Measurements from ENCODE around the gene B9D1.

Gene B9D1

GRCh38 chr17:19375732-19376131 lies 13.2 kb upstream of the B9D1 start:
- no peak for DNase-seq

GRCh38 chr17:19374136-19374535 lies 11.6 kb upstream of the B9D1 start:
- no peak for DNase-seq

DNA sequence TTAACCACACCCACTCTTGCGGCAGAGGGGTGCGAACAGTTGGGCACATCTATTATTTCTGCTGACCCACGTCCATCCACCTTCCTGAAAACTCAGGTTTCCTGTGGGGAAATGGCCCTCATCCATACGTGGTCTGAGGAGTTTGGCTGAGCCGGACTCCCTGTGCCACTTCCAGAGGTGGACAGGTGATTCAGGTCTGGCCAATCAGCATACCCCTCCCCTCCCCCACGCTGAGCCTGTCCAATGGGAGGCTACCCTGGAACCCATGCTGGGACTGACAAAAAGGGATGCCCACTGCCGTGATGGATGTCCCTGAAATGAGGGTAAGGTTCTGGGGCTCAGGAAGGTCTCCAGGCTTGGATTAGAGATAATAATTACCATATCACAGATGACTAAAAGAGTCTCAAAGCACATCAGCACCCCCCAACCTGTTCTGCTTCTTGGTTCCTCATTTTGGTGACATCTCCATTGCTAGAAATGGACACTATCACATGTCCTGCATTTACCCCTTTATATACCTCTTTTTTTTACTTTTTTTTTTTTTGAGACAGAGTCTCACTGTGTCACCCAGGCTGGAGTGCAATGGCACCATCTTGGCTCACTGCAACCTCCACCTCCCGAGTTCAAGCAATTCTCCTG lies 10.5 kb upstream of the B9D1 start:
- DNase-seq: no peak

GRCh38 chr17:19372439-19372838 lies 9.9 kb upstream of the B9D1 start:
- DNase-seq: no peak

- no peak for DNase-seq
These were observed 9.5 kb upstream of the B9D1 start for GRCh38 chr17:19372011-19372370.

GRCh38 chr17:19371259-19372010 lies 8.9 kb upstream of the B9D1 start:
- DNase-seq: no peak

DNA sequence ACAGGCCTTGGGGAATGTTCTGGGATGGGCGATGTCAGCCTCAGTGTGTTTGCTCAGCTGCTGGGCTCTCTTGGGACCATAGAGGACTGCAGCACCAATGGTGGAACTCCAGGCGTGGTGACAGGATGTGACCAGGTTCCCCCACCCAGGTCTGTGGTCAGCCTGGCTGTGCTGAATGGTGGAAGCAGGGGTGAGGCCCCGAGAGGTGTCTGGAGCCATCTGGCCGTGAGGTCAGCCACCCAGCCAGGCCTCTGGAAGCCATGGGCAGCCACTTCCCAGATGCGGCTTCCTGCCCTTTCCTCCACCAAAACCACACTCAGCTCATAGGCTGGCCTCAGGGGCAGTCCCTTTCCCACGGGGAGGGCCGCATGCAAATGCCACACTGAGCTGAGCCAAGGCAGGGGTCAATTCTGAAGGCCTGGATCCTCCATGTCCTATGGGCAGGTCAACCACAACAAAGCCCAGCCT lies 8.0 kb upstream of the B9D1 start:
- no peak for DNase-seq

GRCh38 chr17:19369846-19370492 lies 7.4 kb upstream of the B9D1 start:
- no peak for DNase-seq

GRCh38 chr17:19369107-19369778 lies 6.7 kb upstream of the B9D1 start:
- DNase-seq: no peak

GRCh38 chr17:19368229-19368628 lies 5.7 kb upstream of the B9D1 start:
- DNase-seq: no peak

DNA sequence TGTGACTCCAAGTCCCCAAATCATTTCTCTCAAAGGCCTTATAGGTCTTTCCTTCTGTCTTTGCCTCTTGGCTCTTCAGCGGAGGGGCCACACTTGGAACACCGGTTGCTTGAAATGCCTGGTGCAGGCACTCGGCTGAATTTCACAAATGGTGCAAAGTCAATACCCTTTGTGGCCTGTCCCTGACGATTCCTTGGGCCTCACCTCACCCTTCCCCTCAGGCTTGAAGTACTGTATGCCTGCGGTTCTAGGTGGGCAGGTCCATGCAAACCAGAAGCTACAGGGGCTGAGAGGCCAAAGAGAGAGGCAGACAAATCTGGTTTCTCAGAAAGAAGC lies 4.1 kb upstream of the B9D1 start:
- DNase-seq: no peak

DNA sequence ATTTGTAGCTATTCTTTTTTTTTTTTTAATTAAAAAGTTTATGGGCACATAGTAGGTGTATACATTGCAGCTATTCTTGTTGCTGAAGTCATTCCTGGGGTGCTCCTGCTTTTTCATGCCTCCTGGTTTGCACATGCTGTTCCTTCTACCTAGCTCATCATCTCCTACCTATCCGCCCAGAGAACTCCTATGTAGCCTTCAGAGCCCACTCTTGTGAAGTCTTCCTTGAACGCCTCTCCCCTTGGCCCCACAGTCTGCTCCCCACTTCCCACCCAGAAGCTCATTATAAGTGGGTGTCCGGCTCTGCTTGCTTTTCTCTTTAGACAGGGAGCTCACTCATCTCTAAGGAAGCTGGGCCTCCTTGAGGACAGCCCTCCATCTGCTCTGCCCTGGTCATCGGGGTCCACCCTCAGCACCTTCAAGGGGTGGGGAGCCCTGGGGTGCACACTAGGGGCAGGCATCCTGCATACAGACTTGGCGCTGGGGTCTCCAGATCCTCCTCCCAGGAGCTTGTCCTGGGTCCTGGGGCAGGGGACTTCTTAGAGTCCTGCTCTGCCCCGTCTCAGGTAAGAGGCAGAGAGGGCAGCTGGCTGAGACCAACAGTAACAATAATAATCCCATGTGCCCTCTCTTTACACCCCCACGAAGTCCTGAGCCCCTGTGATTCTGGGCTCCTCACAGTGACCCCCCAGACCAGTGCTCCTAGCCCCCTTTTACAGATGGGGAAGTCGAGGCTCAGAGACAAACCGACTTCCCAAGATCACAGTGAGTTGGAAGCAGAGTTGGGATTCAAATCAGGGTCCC lies 3.5 kb upstream of the B9D1 start:
- DNase-seq: no peak

DNA sequence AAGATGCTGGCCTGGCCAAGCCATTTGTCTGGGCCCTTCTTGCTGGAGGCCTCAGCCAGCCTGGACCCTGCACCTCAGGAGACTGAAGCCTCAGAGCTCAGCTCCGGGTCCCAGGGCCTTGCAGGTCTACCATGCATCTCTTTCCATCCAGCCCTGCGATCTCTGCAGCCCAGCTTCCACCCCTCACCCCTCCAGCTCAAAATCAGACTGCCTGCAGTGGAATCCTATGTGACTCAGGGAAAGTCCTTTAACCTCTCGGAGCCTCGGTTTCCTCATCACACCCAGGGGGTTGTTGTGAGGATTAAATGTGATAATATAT lies 2.9 kb upstream of the B9D1 start:
- DNase-seq: no peak

- DNase-seq: no peak
These were observed 2.4 kb upstream of the B9D1 start for GRCh38 chr17:19364699-19365498.

DNA sequence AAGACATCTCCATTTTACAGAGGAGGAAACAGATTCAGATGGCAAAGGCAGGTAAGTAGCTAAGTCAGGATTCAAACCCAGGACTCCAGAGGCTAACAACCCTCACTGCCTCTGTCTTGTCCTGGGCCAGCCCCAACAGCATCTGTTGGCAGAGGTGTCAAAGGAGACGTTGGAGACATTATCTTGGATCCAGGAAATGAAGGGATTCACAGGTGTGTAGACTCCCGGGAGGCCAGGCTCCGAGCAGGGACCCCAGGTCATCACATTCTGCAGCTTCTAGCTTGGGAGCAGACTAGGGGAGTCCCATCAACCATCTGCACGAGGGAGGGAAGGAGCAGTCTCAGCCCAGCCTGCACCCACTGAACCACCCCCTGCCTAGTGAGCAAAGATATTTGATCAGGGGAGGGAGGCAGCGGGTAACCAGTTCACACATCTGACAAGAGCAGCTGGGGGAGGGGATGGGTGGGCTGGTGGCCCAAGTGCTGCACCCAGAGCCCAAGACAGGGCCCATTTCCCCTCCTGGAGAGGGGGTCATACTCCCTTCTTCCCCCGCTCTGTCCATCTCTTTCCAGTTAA lies 1.0 kb upstream of the B9D1 start:
- no peak for DNase-seq

DNA sequence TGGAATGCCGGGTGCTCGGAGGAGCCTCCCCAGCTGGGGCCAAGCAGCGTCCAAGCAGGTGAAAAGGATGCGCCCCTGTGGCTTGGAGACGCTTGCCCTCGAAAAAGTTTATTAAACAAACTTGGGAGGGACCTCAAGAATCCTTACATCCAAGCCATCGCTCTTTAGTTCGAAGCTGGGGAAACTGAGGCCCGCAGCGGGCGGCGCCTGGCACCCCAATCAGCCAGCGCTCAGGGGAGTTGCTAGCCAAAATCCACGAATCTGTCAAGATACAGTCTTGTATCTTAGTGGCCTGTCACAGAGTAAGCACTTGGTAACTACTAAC lies 553 bp upstream of the B9D1 start:
- no peak for DNase-seq

DNA sequence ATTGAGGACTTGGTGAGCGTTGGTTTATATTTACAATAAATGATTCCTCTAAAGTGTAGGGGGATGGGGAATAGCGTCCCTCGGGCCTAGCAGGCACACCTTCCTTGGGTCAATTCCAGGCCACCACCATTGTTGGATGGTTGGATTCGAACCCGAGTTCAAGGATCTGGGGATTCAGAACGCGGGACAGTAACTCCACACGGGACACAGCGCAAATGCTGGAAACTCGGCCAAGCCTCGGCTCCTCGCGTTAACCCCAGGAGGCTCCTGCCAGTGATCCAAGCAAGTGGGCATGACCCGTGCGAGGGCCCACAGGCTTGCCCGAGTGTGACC lies 613 bp downstream of the B9D1 start:
- DNase-seq: no peak

GRCh38 chr17:19361326-19361725 lies 1.2 kb downstream of the B9D1 start:
- no peak for DNase-seq

- no peak for DNase-seq
These were observed 1.8 kb downstream of the B9D1 start for GRCh38 chr17:19360772-19361171.

DNA sequence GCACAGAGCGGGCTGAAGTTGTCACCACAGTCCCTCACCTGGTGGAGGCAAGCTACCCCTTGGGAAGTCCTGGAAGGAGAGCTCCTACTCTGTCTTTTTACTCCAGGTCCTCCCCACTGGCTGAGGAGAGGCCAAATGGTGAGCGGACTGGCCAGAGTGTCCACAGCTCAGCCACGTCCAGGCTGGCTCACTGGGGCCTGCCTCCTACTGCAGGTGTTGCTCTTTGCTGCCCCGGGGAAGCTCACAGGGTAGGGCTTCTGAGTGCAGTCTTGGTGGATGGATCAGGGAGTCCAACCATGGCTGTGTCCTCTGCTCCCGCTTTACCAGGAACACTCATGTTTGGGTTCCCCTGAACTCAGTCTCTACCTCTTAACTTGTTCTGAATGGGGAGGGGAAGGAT lies 2.7 kb downstream of the B9D1 start:
- no peak for DNase-seq

DNA sequence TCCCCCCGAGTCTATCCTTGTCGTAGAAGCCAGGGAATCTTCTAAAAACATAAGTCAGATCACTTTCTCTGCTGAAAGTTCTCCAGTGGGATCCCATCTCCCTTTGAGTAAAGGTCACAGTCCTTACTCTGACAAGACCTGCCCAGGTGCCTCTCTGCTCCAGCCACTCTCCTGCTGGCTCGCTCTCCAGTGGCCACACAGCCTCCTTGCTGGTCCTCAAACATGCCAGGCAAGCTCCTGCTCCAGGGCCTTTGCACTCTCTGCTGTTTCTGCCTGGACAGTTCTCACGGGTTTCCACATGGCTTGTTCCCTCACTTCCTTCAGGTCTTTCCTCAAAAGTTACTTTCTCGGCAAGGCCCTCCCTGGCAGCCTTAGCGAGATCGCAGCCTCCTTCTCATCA lies 3.4 kb downstream of the B9D1 start:
- no peak for DNase-seq

GRCh38 chr17:19357761-19358160 lies 4.8 kb downstream of the B9D1 start:
- no peak for DNase-seq

All from stimulated activated CD4-positive, alpha-beta T cell treated with anti-CD3 and anti-CD28 coated beads, Interleukin-2, amount 100 ng/mL, for 48 hours (primary cell).